ENCODE results near the gene KCTD8.
"Not testable (repeated sequence)": the region's sequence is repeated elsewhere in the genome, so short reads cannot be mapped to it uniquely, and the experiment has no call there.

Gene KCTD8

GRCh38 chr4:44342800-44343199 is 105.8 kb downstream of the KCTD8 start:
- no peak for DNase-seq

GRCh38 chr4:44326741-44327140 is 121.9 kb downstream of the KCTD8 start:
- peak in 1 of 56 donors; percentile 10 for DNase-seq

GRCh38 chr4:44320833-44321232 is 127.8 kb downstream of the KCTD8 start:
- no peak for DNase-seq

- DNase-seq: no peak
Observed at GRCh38 chr4:44319129-44319528, 129.5 kb downstream of the KCTD8 start.

GRCh38 chr4:44313702-44314101 is 134.9 kb downstream of the KCTD8 start:
- DNase-seq: no peak

- DNase-seq: no peak
Observed at GRCh38 chr4:44287505-44287904, 161.1 kb downstream of the KCTD8 start.

GRCh38 chr4:44279469-44279868 is 169.1 kb downstream of the KCTD8 start:
- no peak for DNase-seq

- DNase-seq: no peak
Observed at GRCh38 chr4:44279066-44279465, 169.5 kb downstream of the KCTD8 start.

- peak in 13 of 56 donors; percentile 2 to 28 (median 4) for DNase-seq
Observed at GRCh38 chr4:44257461-44257860, 191.1 kb downstream of the KCTD8 start.

GRCh38 chr4:44256414-44256813 is 192.2 kb downstream of the KCTD8 start:
- DNase-seq: peak in 13 of 56 donors; percentile 0 to 36 (median 5)

GRCh38 chr4:44237643-44238042 is 211.0 kb downstream of the KCTD8 start:
- no peak for DNase-seq

GRCh38 chr4:44235897-44236296 is 212.7 kb downstream of the KCTD8 start:
- DNase-seq: no peak

GRCh38 chr4:44232262-44232661 is 216.3 kb downstream of the KCTD8 start:
- DNase-seq: no peak

- DNase-seq: no peak
Observed at GRCh38 chr4:44231006-44231405, 217.6 kb downstream of the KCTD8 start.

GRCh38 chr4:44228326-44228725 is 220.3 kb downstream of the KCTD8 start:
- no peak for DNase-seq

- DNase-seq: peak in 3 of 56 donors; percentile 1 to 4 (median 1)
Observed at GRCh38 chr4:44221407-44221806, 227.2 kb downstream of the KCTD8 start.

- DNase-seq: no peak
Observed at GRCh38 chr4:44210750-44211149, 237.9 kb downstream of the KCTD8 start.

GRCh38 chr4:44196796-44197195 is 251.8 kb downstream of the KCTD8 start:
- no peak for DNase-seq

- no peak for DNase-seq
Observed at GRCh38 chr4:44194365-44194764, 254.2 kb downstream of the KCTD8 start.

GRCh38 chr4:44186850-44187246 is 261.8 kb downstream of the KCTD8 start:
- no peak for DNase-seq

- no peak for DNase-seq
Observed at GRCh38 chr4:44186096-44186849, 262.3 kb downstream of the KCTD8 start.

GRCh38 chr4:44181491-44182349 is 266.9 kb downstream of the KCTD8 start:
- not testable (repeated sequence) for DNase-seq

- not testable (repeated sequence) for DNase-seq
Observed at GRCh38 chr4:44167766-44168165, 280.8 kb downstream of the KCTD8 start.

Data from amygdala (tissue), 56 donors.